GM12874 (cell line): ENCODE data around the gene UQCC3.

Experiments used
- TF ChIP-seq, protein P1 (sequence below): IDR thresholded peaks from 2 replicates; pipeline ENCODE4 v1.5.1; 2011; ENCODE audit warnings: low read depth, mild to moderate bottlenecking, control low read depth, low read length, moderate library complexity; ENCODE audit not compliant: insufficient read depth

The UQCC3 gene

GRCh38 chr11:62716206-62716605, 44.7 kb downstream of the UQCC3 start:
- TF ChIP-seq, protein P1, sequence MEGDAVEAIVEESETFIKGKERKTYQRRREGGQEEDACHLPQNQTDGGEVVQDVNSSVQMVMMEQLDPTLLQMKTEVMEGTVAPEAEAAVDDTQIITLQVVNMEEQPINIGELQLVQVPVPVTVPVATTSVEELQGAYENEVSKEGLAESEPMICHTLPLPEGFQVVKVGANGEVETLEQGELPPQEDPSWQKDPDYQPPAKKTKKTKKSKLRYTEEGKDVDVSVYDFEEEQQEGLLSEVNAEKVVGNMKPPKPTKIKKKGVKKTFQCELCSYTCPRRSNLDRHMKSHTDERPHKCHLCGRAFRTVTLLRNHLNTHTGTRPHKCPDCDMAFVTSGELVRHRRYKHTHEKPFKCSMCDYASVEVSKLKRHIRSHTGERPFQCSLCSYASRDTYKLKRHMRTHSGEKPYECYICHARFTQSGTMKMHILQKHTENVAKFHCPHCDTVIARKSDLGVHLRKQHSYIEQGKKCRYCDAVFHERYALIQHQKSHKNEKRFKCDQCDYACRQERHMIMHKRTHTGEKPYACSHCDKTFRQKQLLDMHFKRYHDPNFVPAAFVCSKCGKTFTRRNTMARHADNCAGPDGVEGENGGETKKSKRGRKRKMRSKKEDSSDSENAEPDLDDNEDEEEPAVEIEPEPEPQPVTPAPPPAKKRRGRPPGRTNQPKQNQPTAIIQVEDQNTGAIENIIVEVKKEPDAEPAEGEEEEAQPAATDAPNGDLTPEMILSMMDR = no peak

GRCh38 chr11:62716816-62717215, 45.3 kb downstream of the UQCC3 start:
- TF ChIP-seq, protein P1 = no peak

GRCh38 chr11:62719302-62719978, 48.0 kb downstream of the UQCC3 start:
- TF ChIP-seq, protein P1 = no peak

DNA sequence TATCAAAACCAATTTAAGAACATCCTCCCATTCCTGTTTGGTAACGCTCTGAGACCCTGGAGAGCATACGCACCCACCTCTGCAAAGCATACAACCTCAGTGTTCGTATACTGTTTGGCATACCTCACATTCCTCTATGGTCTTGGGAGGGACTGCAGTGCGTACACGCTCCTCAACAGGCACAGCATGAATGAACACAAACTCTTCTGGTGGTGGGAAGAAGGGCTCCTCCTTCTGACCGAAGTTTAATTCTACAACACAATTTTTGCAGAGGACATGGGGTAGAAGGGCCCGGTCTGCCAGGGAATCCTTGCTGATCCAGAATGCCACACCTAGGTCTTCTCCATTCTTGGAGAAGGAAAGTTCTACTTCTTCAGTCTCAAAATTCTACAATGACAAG, 50.5 kb downstream of the UQCC3 start:
- TF ChIP-seq, protein P1 = no peak
